GM12878 (cell line): ENCODE data around the gene ALOX12B.

Source experiments
- CEBPB ChIP-seq, 2 experiments: fragments of 150-350 bp in 1 of 2; IDR thresholded peaks; 2 replicates each; pipeline ENCODE4 v1.6.1; 2012 to 2014; ENCODE audit warnings: low read depth in 2 of 2, low read length in 2 of 2, borderline replicate concordance in 1 of 2, inconsistent platforms in 1 of 2
- CTCF ChIP-seq, 3 experiments: IDR thresholded peaks in 2 of 3; conservative IDR thresholded peaks in 1 of 3; 2 replicates each; pipeline ENCODE4 v1.5.1; 2011; ENCODE audit warnings: low read depth in 3 of 3, low read length in 3 of 3, mild to moderate bottlenecking in 3 of 3, control low read depth in 2 of 3, moderate library complexity in 2 of 3, inconsistent platforms in 1 of 3, mixed read lengths in 1 of 3; ENCODE audit not compliant: control insufficient read depth in 2 of 3, insufficient read depth in 1 of 3; ENCODE audit errors: extremely low read depth in 1 of 3
- EP300 ChIP-seq, 2 experiments: fragments of 150-350 bp in 1 of 2; IDR thresholded peaks; 2 replicates each; pipeline ENCODE4 v1.6.1; 2011 to 2012; ENCODE audit warnings: low read depth in 2 of 2, low read length in 2 of 2, borderline replicate concordance in 1 of 2, improper control_type of control experiment in 1 of 2, inconsistent platforms in 1 of 2; ENCODE audit not compliant: control insufficient read depth in 1 of 2
- LARP7 ChIP-seq: fragments of 450-650 bp; IDR thresholded peaks from 2 replicates; pipeline ENCODE4 v1.6.1; 2017; ENCODE audit warnings: mild to moderate bottlenecking
- NR2C1 ChIP-seq: fragments of 450-650 bp; IDR thresholded peaks from 2 replicates; pipeline ENCODE4 v1.6.1; 2017; ENCODE audit warnings: antibody characterized with exemption, mild to moderate bottlenecking, moderate library complexity
- REST ChIP-seq: IDR thresholded peaks from 2 replicates; pipeline ENCODE4 v1.6.1; 2012; ENCODE audit warnings: mild to moderate bottlenecking, low read depth, low read length
- SIN3A ChIP-seq: IDR thresholded peaks from 2 replicates; pipeline ENCODE4 v1.6.1; 2012; ENCODE audit warnings: low read depth, low read length, improper control_type of control experiment
- TAF1 ChIP-seq: IDR thresholded peaks from 2 replicates; pipeline ENCODE4 v1.6.1; 2011; ENCODE audit warnings: mild to moderate bottlenecking, low read depth, low read length, borderline replicate concordance
- USF2 ChIP-seq: IDR thresholded peaks from 2 replicates; pipeline ENCODE4 v1.6.1; 2011; ENCODE audit warnings: low read depth, low read length, improper control_type of control experiment, borderline replicate concordance
- ZBTB33 ChIP-seq: fragments of 450-650 bp; IDR thresholded peaks from 2 replicates; pipeline ENCODE4 v1.6.1; 2017; ENCODE audit warnings: mild to moderate bottlenecking
- ZNF274 ChIP-seq: IDR thresholded peaks from one replicate; pipeline ENCODE4 v1.8.0; 2011; ENCODE audit not compliant: insufficient read length, insufficient read depth

GRCh38 chr17:8082292-8082691 lies 5.2 kb downstream of the ALOX12B start:
- TF ChIP-seq CTCF (IDR thresholded peaks at IDR 0.05 in 2 of 3, conservative IDR thresholded peaks at IDR 0.05 in 1 of 3; ENCODE audit: control insufficient read depth in 2 of 3, extremely low read depth in 1 of 3, insufficient read depth in 1 of 3, low read depth in 3 of 3, low read length in 3 of 3): no peak
- TF ChIP-seq TAF1: no peak
- TF ChIP-seq CEBPB (IDR thresholded peaks at IDR 0.05; ENCODE audit: borderline replicate concordance in 1 of 2, low read depth in 2 of 2, low read length in 2 of 2): no peak
- no peak for TF ChIP-seq ZNF274
- no peak for TF ChIP-seq LARP7
- no peak for TF ChIP-seq ZBTB33
- TF ChIP-seq NR2C1: no peak
- TF ChIP-seq EP300 (IDR thresholded peaks at IDR 0.05; ENCODE audit: borderline replicate concordance in 1 of 2, control insufficient read depth in 1 of 2, low read depth in 2 of 2, low read length in 2 of 2): no peak
- TF ChIP-seq USF2: no peak
- no peak for TF ChIP-seq SIN3A
- TF ChIP-seq REST: no peak
